ENCODE data around the gene MDFIC.

Gene MDFIC

GRCh38 chr7:114943953-114944744 is 22.3 kb downstream of the MDFIC start:
- Histone ChIP-seq H3K4me3 (no peak overlapping the region), H3K27ac (peak overlapping the region in 11 of 21 experiments; percentile 0 to 64 (median 30))

- Histone ChIP-seq H3K27ac (peak overlapping the region in 12 of 21 experiments; percentile 0 to 64 (median 33)), H3K4me3 (no peak overlapping the region)
These were observed 23.1 kb downstream of the MDFIC start for GRCh38 chr7:114944745-114945625.

- Histone ChIP-seq H3K27ac (no peak overlapping the region), H3K4me3 (no peak overlapping the region)
These were observed 27.3 kb downstream of the MDFIC start for GRCh38 chr7:114949231-114949630.

DNA sequence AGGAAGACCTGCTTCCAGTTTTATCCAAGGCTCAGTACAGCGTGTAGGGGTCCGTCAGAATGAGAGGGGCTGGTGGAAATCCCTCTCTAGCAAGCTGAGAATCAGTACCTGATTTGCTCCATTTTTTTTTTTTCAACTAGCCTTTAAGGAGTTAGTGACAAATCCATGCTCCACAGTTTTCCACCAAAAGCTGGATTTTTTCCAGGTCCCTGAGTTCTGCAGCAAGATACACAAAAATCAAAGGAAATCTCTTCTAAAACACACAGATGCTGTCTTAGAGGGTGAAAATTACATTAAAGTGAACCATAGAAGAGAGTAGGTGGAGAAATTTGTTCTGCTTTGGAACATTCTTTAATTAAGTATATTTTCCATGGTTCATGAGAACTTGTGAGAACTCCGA is 30.4 kb downstream of the MDFIC start:
- no peak overlapping the region for H3K27ac ChIP-seq
- no peak overlapping the region for H3K4me3 ChIP-seq

DNA sequence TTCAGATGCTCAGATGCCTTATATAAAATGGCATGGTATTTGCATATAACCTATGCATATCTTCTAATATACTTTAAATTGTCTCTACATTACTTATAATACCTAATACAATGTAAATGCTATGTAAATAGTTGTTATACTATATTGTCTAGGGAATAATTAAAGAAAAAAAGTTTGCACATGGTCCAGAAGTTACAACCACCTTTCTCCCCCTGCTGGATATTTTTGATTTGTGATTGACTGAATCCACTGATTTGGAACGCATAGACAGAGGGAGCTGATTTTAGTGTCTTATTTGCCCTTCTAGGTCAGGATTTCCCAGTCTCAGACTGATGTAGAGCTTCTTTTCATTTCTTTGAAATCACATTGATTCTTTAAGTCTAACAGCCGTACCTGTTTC is 31.8 kb downstream of the MDFIC start:
- H3K4me3 ChIP-seq: no peak overlapping the region
- no peak overlapping the region for H3K27ac ChIP-seq

GRCh38 chr7:114956702-114957101 is 34.8 kb downstream of the MDFIC start:
- Histone ChIP-seq H3K4me3 (no peak overlapping the region), H3K27ac (no peak overlapping the region)

DNA sequence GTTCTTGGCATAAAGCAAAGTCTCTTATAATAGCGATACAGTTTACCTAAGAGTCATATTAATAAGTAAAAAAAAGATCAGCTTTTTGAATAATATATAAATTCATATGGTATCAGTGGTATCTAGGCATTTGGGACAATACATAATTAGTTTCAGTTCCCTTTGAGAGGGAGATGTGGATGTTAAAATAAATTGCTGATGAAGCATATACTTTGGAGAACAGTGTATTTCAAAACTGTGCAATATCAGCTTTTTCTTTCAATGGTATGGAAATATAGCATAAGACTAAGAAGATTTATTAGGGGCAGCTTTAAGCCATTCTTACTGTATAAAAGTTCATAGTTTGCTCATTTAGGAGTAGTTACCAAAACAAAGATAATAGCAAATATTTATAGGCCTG is 35.5 kb downstream of the MDFIC start:
- Histone ChIP-seq H3K4me3 (no peak overlapping the region), H3K27ac (no peak overlapping the region)

GRCh38 chr7:114959931-114960330 is 38.0 kb downstream of the MDFIC start:
- no peak overlapping the region for H3K27ac ChIP-seq
- H3K4me3 ChIP-seq: no peak overlapping the region

DNA sequence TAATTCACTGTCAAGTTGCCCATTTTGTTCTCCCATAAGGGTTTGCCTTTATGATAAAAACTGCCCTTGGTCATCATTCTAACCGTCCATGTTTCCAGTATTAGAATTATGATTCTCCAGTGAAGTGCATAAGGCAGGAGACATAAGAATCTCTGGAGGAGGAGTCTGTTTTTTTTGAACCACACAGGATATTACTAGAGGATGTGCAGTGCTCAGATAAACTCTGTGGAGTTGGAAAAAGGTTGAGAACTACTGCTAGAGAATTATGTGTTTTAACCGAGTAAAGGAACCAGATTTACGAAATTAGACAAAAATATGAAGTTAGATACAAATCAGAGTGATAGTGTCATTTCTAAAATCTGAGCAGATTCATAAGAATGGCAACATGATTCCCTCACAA is 40.5 kb downstream of the MDFIC start:
- H3K27ac ChIP-seq: no peak overlapping the region

GRCh38 chr7:114966156-114966555 is 44.3 kb downstream of the MDFIC start:
- no peak overlapping the region for H3K4me3 ChIP-seq
- no peak overlapping the region for H3K27ac ChIP-seq

More for the DNA sequence above, 40.5 kb downstream of the MDFIC start:
- H3K4me3 ChIP-seq: no peak overlapping the region

DNA sequence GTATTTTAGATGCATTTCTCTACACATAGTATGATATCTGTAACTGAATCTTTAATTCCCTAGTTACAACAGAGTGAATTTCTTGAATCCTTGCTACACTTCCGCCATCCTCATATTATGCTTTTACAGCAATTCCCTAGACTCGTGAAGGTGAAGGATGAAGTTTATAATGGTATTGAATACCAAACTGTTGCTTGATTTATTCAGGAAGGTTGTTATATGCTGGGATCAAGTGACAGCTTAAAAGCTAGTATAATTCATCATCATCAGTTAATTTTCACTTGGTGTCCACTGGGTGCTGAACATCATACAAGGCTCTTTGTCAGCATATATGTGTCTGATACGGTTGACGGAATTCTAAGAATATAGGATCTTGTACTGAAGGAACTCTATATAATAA is 47.2 kb downstream of the MDFIC start:
- Histone ChIP-seq H3K27ac (no peak overlapping the region), H3K4me3 (no peak overlapping the region)

GRCh38 chr7:114970308-114970707 is 48.4 kb downstream of the MDFIC start:
- Histone ChIP-seq H3K27ac (no peak overlapping the region), H3K4me3 (no peak overlapping the region)

DNA sequence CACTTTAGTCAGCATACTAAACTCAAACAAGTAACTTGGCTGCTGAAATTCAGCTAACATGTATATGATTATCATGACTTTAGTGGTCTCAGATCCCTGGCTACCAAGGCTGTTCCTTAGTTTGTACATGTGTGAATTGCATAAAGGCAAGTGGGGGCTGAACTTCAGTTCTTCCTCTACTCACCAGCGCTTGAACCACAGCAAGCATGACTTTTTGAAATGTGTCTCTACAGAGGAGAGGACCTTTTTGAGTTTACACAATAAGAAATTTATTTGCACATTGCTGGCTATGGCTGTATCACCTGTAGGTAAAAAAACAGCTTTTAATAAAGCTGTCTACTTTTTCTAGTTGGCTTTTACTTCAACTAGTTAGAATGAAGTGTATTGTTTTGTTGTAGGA is 48.8 kb downstream of the MDFIC start:
- Histone ChIP-seq H3K27ac (no peak overlapping the region), H3K4me3 (no peak overlapping the region)

GRCh38 chr7:114972567-114972966 is 50.7 kb downstream of the MDFIC start:
- H3K4me3 ChIP-seq: no peak overlapping the region
- H3K27ac ChIP-seq: no peak overlapping the region

- Histone ChIP-seq H3K27ac (no peak overlapping the region), H3K4me3 (no peak overlapping the region)
These were observed 51.3 kb downstream of the MDFIC start for GRCh38 chr7:114973147-114973546.

DNA sequence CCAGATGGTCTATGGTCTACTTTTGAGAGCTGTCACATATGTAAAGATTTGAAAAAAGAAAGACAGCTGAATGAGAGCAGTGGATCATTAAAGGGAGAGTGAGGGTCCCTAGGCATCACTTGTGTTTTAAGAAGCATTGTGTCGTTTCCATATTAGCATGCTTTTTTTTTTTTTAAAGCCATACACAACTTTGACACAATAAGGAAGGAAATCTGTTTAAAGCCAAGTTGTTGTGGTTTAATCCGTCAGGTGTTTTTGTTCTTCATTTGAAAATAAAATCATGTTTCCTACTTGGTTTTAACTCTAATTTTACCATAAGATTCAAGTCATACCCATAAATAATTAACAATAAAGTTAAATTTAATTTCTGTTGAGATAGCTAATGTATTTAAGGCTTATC is 53.5 kb downstream of the MDFIC start:
- H3K4me3 ChIP-seq: no peak overlapping the region
- no peak overlapping the region for H3K27ac ChIP-seq

DNA sequence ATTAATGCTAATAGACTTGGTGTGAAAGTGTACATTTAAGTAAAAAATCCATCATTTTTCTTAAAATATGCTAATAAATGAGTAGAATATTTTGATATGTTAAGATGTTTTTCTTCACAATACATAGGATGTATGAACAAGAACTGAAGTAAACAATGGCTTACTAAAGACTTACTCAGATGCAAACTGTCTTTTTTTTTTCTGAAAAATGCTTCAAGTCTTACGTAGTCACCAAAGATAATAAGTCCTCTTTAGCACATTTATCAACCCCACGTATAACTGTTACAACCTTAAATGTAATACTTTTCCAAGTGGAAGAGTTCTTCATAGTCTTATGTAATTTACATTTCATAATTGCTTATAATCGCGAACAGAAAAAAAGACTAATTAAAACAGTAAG is 54.8 kb downstream of the MDFIC start:
- Histone ChIP-seq H3K27ac (no peak overlapping the region), H3K4me3 (no peak overlapping the region)

DNA sequence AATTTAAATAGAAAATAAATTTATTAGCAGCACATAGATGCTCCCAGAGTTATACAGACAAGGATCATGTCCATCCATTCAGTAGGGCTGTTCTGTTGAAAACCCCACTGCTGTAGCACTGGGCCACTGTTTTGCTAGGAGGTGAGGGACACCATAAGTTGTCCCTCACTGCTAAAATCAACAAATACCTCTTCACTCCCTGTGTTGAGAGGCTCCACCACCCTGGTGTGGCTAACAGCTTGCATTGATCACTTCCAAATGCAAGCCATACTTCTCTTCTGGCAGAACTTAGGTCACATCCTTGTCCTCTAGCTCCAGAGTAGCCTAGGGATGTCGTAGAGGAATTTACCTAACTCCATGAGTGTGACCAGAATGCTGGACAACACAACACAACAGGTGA is 55.4 kb downstream of the MDFIC start:
- Histone ChIP-seq H3K4me3 (no peak overlapping the region), H3K27ac (no peak overlapping the region)

GRCh38 chr7:114979388-114979787 is 57.5 kb downstream of the MDFIC start:
- peak overlapping the region in 2 of 21 experiments; percentile 3 to 9 for H3K27ac ChIP-seq
- H3K4me3 ChIP-seq: no peak overlapping the region

DNA sequence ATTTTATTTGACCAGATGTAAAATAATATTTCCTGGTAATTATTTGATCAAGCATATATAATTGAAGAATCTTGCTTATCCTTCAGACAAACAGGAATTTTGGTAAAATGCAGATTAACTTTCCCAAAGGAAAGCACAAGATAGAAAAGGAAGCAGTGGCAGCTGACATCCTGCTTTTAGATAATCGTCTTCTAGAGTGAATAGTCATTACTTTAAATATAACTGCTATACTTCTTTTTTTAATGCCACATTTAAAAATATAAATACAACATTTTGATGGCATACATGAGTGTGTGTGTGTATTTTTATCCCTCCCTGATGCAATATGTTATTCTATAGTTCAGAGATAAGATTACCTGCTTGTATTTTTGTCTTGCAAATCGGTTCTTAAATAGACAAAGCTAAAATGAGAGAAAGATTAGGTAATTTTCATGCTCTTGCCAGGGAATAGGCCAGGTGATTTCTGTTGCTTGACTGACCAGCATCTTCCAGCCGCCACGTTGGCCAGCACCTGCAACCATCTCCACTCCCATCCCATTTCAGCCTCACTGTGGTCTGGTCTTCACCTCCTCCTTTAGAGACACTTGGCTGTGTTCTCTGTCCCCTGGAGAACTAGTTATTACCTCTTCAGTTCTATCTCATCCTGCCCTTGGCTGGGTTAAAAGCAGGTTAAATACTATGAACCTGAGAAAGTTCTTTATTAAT is 58.1 kb downstream of the MDFIC start:
- Histone ChIP-seq H3K27ac (peak overlapping the region in 2 of 21 experiments; percentile 3 to 9), H3K4me3 (no peak overlapping the region)
